ENCODE measurements around the gene TMEM233.

GRCh38 chr12:119649202-119649808, 55.7 kb downstream of the TMEM233 start:
- TF ChIP-seq, protein P1, sequence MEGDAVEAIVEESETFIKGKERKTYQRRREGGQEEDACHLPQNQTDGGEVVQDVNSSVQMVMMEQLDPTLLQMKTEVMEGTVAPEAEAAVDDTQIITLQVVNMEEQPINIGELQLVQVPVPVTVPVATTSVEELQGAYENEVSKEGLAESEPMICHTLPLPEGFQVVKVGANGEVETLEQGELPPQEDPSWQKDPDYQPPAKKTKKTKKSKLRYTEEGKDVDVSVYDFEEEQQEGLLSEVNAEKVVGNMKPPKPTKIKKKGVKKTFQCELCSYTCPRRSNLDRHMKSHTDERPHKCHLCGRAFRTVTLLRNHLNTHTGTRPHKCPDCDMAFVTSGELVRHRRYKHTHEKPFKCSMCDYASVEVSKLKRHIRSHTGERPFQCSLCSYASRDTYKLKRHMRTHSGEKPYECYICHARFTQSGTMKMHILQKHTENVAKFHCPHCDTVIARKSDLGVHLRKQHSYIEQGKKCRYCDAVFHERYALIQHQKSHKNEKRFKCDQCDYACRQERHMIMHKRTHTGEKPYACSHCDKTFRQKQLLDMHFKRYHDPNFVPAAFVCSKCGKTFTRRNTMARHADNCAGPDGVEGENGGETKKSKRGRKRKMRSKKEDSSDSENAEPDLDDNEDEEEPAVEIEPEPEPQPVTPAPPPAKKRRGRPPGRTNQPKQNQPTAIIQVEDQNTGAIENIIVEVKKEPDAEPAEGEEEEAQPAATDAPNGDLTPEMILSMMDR (conservative IDR thresholded peaks at IDR 0.05), result peak; percentile 88
- no peak for TF ChIP-seq ZFX (IDR thresholded peaks at IDR 0.05)
